Mammary epithelial cell (primary cell): Measurements from ENCODE around the gene INPP5A.

ENCODE experiments used
- CTCF ChIP-seq, 2 donors: IDR thresholded peaks in 1 of 2; conservative IDR thresholded peaks in 1 of 2; 2 replicates each; pipeline ENCODE4 v1.5.1; 2011 to 2012; ENCODE audit warnings: inconsistent platforms in 2 of 2, low read length in 2 of 2, mild to moderate bottlenecking in 2 of 2, control low read depth in 1 of 2, low read depth in 1 of 2; ENCODE audit not compliant: insufficient read depth in 1 of 2; ENCODE audit errors: extremely low read depth in 1 of 2
- EZH2 ChIP-seq: IDR thresholded peaks from 2 replicates; pipeline ENCODE4 v1.6.1; 2012; ENCODE audit warnings: low read length, inconsistent platforms, borderline replicate concordance

- no peak for TF ChIP-seq CTCF (conservative IDR thresholded peaks at IDR 0.05 in 1 of 2, IDR thresholded peaks at IDR 0.05 in 1 of 2; ENCODE audit: extremely low read depth in 1 of 2, insufficient read depth in 1 of 2, low read depth in 1 of 2, low read length in 2 of 2)
- TF ChIP-seq EZH2, result no peak
These were observed 19.6 kb upstream of the INPP5A start for GRCh38 chr10:132517951-132518521.
